Thyroid gland (tissue), 4 donors: ENCODE results near the gene SEMG2. TPM values are rescaled to one million over a fixed set of nuclear protein-coding genes. Genes with fewer than 3 reads are reported as not detected.

Experiments
- DNase-seq, 2 donors: peaks; one replicate each; pipeline ENCODE4 v3.0.0-alpha.2; 2019
- H3K27ac ChIP-seq, 3 donors: fragments of 200-600 bp; sonication (generic); 1 replicate in 2 of 3; 2 replicates in 1 of 3; pipeline ENCODE4 v1.5.1; 2016 to 2019; ENCODE audit warnings: mild to moderate bottlenecking in 1 of 3, moderate library complexity in 1 of 3
- H3K27me3 ChIP-seq: fragments of 200-600 bp; sonication (generic); one replicate; pipeline ENCODE4 v1.5.1; 2019
- H3K36me3 ChIP-seq, 2 donors: fragments of 200-600 bp; sonication (generic); one replicate each; pipeline ENCODE4 v1.5.1; 2016 to 2019
- H3K4me1 ChIP-seq, 2 donors: fragments of 200-600 bp; sonication (generic); one replicate each; pipeline ENCODE4 v1.5.1; 2017 to 2019
- H3K4me3 ChIP-seq, 3 donors: fragments of 200-600 bp; sonication (generic); replicated peaks in 1 of 3; 1 replicate in 2 of 3; 2 replicates in 1 of 3; pipeline ENCODE4 v1.5.1; 2016; ENCODE audit warnings: mild to moderate bottlenecking in 1 of 3
- H3K9me3 ChIP-seq: fragments of 200-600 bp; sonication (generic); one replicate; pipeline ENCODE4 v1.5.1; 2017
- POLR2A ChIP-seq, 2 donors: fragments of 450-650 bp; IDR thresholded peaks; one replicate each; pipeline ENCODE4 v1.6.1; 2017; ENCODE audit warnings: antibody characterized with exemption in 2 of 2, mild to moderate bottlenecking in 2 of 2, moderate library complexity in 1 of 2
- WGBS, 2 donors: methylation state at CpG; one replicate each; pipeline ENCODE4 v1.1.5; 2017; 5-methylcytosine and 5-hydroxymethylcytosine counted together
- intact Hi-C: fragments of 100-400 bp; cut with DNase I; formaldehyde crosslinking; loops from one replicate; pipeline ENCODE4 v1.15.1; 2023
- total RNA-seq, 4 donors: library from RNA; depleted of rRNA; stranded (reverse); fragments of >200 nt; gene quantifications; one replicate each; pipeline ENCODE4 v1.2.3, GENCODE V29; 2016
- TF ChIP-seq, protein P1 (sequence below), 6 experiments: fragments of 200-600 bp in 3 of 6; fragments of 450-650 bp in 3 of 6; sonication (generic) in 3 of 6; IDR thresholded peaks; one replicate each; pipeline ENCODE4 v1.5.1; 2016 to 2019; ENCODE audit warnings: antibody characterized with exemption in 6 of 6, mild to moderate bottlenecking in 2 of 6, inconsistent platforms in 1 of 6, moderate library complexity in 1 of 6

The SEMG2 gene
- total RNA-seq, 4 donors from 2014 or later = not detected

DNA sequence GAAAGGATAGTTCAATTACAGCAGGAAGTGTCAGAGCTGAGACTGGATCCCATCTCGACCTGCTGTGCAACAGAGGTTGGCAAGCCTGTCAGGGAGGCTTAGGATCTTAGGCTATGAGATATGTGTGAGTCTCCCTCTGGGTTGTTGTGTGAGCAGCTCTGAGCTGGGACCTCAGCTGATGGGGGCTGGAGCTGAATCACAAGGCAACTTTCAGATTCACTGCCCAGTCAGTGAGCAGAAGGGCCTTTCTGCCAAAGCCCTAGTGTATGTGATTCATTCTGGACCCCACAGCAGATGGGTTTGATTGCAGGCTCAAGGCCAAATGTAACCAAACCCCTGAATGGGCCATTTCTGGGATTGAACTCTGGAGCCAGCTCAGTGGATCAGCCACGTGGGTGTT, 42.0 kb upstream of the SEMG2 start:
- Histone ChIP-seq H3K4me1 (no peaks in the 10 kb centered on the region), H3K27ac (no peak overlapping the region), H3K9me3 (no peaks in the 10 kb centered on the region), H3K27me3 (no peaks in the 10 kb centered on the region), H3K4me3 (no peak overlapping the region), H3K36me3 (no peaks in the 10 kb centered on the region)
- DNase-seq = no peak
- 69 to 73% methylated on average over 2 of the region's 2 CpGs for WGBS, 2 donors
- intact Hi-C loops = no loop called here
- TF ChIP-seq, protein P1, sequence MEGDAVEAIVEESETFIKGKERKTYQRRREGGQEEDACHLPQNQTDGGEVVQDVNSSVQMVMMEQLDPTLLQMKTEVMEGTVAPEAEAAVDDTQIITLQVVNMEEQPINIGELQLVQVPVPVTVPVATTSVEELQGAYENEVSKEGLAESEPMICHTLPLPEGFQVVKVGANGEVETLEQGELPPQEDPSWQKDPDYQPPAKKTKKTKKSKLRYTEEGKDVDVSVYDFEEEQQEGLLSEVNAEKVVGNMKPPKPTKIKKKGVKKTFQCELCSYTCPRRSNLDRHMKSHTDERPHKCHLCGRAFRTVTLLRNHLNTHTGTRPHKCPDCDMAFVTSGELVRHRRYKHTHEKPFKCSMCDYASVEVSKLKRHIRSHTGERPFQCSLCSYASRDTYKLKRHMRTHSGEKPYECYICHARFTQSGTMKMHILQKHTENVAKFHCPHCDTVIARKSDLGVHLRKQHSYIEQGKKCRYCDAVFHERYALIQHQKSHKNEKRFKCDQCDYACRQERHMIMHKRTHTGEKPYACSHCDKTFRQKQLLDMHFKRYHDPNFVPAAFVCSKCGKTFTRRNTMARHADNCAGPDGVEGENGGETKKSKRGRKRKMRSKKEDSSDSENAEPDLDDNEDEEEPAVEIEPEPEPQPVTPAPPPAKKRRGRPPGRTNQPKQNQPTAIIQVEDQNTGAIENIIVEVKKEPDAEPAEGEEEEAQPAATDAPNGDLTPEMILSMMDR (IDR thresholded peaks at IDR 0.05) = no peak
- no peak for TF ChIP-seq POLR2A (IDR thresholded peaks at IDR 0.05)

DNA sequence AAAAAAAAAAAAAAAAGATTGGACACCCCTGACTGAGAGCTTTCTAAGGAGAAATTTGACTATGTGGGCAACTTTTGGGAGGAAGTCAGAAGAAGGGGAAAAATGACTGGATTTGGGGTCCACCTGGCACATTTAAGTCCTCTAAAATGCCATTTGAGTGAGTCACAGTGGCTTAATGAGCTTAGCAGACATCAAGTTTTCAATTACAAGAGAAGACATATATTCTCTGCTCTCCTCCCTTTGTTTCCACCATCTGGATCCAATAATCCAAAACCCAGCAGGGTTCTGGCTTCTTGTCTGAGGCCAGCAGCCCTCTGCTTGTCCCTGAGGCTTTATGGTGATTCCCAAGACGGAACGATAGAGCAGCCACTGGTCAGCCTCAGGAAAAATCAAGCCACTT, 39.5 kb upstream of the SEMG2 start:
- Histone ChIP-seq H3K4me3 (no peak overlapping the region), H3K27ac (peak overlapping the region in 1 of 3 donors; percentile 11), H3K9me3 (no peaks in the 10 kb centered on the region), H3K4me1 (no peaks in the 10 kb centered on the region), H3K27me3 (no peaks in the 10 kb centered on the region), H3K36me3 (no peaks in the 10 kb centered on the region)
- TF ChIP-seq, protein P1 (IDR thresholded peaks at IDR 0.05) = no peak
- no peak for TF ChIP-seq POLR2A (IDR thresholded peaks at IDR 0.05)
- intact Hi-C loops = no loop called here
- 23 to 88% methylated on average over 2 of the region's 2 CpGs for WGBS, 2 donors
- no peak for DNase-seq

GRCh38 chr20:45183084-45183483, 38.1 kb upstream of the SEMG2 start:
- TF ChIP-seq, protein P1 (IDR thresholded peaks at IDR 0.05) = no peak
- no peak for TF ChIP-seq POLR2A (IDR thresholded peaks at IDR 0.05)
- Histone ChIP-seq H3K36me3 (no peaks in the 10 kb centered on the region), H3K4me3 (no peak overlapping the region), H3K4me1 (peaks cover 0 to 4% of the 10 kb centered on the region in 2 donors), H3K27me3 (no peaks in the 10 kb centered on the region), H3K9me3 (no peaks in the 10 kb centered on the region), H3K27ac (no peak overlapping the region)
- 86 to 92% methylated on average over 2 of the region's 2 CpGs for WGBS, 2 donors
- DNase-seq = no peak
- intact Hi-C loops = no loop called here

GRCh38 chr20:45187693-45188092, 33.5 kb upstream of the SEMG2 start:
- Histone ChIP-seq H3K4me1 (peaks cover 0 to 10% of the 10 kb centered on the region in 2 donors), H3K27ac (no peak overlapping the region), H3K36me3 (no peaks in the 10 kb centered on the region), H3K9me3 (no peaks in the 10 kb centered on the region), H3K27me3 (no peaks in the 10 kb centered on the region), H3K4me3 (no peak overlapping the region)
- intact Hi-C loops = no loop called here
- DNase-seq = peak; percentile 75 to 86
- TF ChIP-seq, protein P1 (IDR thresholded peaks at IDR 0.05) = peak in 3 of 6 experiments; percentile 15 to 34 (median 32)
- TF ChIP-seq POLR2A (IDR thresholded peaks at IDR 0.05) = no peak
- 10 to 20% methylated on average over 2 of the region's 2 CpGs for WGBS, 2 donors

- Histone ChIP-seq H3K27ac (no peak overlapping the region), H3K9me3 (no peaks in the 10 kb centered on the region), H3K36me3 (no peaks in the 10 kb centered on the region), H3K4me1 (peaks cover 0 to 10% of the 10 kb centered on the region in 2 donors), H3K27me3 (no peaks in the 10 kb centered on the region), H3K4me3 (no peak overlapping the region)
- no peak for TF ChIP-seq POLR2A (IDR thresholded peaks at IDR 0.05)
- TF ChIP-seq, protein P1 (IDR thresholded peaks at IDR 0.05) = no peak
- intact Hi-C loops = no loop called here
- WGBS, 2 donors = 93 to 96% methylated on average over 3 of the region's 3 CpGs
- DNase-seq = no peak
Measured at GRCh38 chr20:45189067-45189609, 32.0 kb upstream of the SEMG2 start.
